GM18907 (cell line): Measurements from ENCODE around the gene LONP2.
"Not testable (repeated sequence)": the region's sequence is repeated elsewhere in the genome, so short reads cannot be mapped to it uniquely, and the experiment has no call there.

Source experiments
- ATAC-seq: cut with Tn5 transposase; IDR thresholded peaks from one replicate; pipeline ENCODE4 v1.9.1; 2021; ENCODE audit warnings: mild to moderate bottlenecking, moderate library complexity; ENCODE audit not compliant: unreplicated experiment

Gene LONP2

DNA sequence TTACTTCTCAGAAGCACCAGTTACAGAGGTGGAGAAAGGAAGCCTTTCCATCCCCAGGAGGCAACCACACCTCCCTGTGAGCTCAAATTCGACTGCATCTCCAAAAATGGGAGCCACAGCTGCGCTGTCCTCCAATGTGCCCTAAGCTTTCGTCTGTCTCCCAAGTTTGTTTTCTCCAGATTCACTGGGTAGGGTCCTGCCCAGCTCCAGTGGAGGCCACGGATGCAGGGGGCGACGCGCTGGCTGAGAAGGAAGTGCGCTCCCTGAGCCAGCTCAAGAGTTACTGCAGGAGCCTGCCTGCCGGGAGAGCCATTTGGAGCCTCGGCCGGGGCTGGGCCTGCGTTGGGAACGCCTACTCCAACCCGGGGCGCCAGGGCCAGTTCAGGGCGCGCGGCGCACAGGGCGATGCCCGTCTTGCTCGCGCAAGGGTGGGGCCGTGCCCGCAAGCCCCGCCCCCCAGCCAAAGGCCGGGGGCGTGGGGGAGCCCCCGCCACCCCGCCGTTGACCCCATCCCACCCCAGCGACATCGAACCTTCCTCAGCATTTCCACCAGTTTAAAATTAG is 121.6 kb downstream of the LONP2 start:
- ATAC-seq: peak; percentile 93

DNA sequence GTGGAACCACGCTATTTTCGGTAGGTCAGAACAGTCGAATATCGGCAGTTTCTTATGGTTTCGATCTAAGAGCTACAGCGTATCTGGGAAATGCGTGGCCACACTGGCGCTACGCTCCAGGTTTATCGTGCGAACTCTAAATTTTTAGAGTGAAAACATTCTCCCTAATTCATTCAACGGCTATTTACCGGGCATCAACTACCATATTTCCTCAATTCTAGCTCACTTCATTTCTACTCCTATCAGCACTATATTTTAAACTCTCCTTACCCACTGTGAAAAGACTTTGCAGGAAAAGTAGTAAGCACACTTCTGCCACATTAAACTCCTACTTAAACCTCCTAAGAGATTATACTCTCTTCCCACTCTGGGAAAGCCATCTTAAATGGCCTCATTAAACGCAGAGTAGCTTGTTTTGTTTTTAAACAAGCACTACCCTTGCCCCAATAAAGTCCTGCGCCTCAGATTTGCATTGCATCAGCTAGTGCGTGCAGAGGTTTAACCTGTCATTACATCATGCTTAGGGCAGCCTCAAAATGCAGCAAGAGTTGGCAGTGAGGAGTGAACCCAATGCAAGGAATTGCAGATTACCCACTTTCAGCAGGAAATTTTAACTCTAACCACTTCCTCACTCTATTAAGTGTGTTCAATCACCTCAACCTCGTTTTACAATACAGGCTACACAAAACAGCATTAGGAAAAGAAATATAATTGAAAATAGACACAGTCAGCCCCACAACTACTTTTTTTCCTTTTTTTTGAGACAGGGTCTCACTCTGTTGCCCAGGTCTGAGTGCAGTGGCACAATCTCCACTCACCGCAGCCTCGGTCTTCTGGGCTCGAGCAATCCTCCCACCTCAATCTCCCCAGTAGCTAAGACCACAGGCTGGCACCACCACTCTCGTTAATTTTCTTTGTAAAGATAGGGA is 122.3 kb downstream of the LONP2 start:
- ATAC-seq: peak; percentile 70

DNA sequence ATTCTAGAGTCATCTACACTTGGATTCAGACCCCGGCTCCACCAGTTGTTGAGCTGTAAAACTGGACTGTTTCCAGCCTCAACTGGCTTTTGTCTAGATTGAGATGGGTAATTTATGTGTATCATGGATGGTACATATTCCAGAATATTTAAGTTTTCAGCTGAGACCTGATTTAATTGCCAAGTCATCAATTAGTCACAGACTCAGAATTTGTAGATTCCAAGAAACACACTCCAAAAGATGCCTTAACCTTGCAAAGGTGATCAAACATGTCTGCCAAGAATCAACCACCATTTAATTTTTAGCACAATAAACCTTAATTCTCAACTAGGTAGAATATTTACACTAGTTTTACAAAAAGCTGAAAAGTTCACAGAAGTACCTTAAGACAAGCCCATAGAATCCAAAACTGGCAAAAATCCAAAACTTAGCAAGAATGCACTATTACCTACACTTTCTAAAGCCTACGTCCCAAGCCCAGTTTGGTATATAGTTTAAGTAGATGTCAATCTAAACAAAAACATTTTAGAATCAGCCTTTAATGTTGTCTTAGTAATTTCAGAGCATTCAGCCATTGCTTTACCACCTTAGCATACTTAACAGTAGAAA is 123.4 kb downstream of the LONP2 start:
- no peak for ATAC-seq

DNA sequence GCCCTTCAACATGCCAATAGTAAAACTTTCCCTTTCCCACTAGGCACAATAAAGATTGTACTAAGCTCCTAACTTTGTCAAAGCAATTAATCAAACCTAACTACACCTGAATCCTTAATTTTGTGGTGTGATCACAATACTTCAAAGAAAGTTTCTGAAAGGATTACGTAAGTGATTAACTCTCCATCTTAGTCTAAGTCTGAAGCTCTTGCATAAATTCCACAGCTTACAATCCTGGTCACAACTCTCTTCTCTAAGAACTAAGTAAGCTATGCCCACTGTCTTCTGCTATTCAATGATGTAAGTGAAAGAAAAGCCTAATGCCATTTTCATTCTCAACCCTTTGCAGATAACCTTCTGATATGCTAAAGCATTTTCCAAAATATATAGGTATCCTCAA is 125.7 kb downstream of the LONP2 start:
- ATAC-seq: no peak

DNA sequence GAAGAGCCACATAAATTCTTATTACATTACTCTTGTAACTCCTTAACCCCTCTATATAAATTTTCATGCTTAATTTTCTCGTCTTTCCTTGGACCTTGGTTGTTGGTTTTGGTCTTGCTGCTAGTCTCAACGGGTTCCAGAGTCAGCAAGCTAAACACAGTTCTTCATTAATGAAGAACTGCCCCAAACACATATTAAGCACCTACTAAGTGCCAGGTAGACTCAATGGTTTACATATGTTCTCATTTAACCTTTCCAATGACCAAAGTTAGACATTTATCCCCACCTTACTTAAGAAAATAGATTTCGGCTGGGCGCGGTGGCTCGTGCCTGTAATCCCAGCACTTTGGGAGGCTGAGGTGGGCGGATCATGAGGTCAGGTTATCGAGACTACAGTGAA is 126.1 kb downstream of the LONP2 start:
- ATAC-seq: no peak

DNA sequence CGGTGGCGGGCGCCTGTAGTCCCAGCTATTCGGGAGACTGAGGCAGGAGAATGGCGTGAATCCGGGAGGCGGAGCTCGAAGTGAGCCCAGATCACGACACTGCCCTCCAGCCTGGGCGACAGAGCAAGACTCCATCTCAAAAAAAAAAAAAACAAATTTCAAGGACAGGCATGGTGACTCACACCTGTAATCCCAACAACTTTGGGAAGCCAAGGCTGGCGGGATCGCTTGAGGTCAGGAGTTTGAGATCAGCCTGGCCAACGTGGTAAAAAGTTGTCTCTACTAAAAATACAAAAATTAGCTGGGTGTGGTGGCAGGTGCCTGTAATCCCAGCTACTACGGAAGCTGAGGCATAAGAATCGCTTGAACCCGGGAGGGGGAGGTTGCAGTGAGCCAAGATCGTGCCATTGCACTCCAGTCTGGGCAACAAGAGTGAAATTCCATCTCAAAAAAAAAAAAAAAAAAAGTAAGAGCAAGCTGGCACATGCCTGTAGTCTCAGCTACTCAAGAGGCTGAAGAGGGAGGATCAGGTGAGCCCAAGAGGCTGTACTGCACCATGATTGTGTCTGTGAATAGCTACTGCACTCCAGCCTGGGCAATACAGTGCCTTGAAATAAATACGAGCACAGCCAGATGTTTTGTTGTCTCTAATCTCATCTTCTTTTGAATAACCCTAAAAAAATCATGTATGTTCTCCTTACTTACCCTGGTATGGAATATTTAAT is 126.7 kb downstream of the LONP2 start:
- not testable (repeated sequence) for ATAC-seq

DNA sequence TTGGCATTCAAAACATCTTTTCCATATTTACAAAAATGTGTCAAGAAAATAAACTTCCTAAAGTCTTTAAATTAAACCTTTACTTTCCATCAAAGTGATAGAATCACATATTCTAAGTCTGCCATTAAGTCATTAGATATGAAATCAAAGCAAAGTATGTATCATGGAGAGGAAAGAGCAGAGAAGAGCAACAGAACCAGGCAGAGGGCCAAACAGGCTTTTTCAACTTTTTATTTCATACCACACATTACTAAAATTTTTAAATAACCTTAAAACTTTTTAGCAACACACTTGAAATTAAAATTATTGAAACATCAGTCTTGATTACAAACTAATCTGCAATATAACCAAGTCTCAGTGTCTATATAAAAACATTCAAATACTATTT is 127.3 kb downstream of the LONP2 start:
- no peak for ATAC-seq

DNA sequence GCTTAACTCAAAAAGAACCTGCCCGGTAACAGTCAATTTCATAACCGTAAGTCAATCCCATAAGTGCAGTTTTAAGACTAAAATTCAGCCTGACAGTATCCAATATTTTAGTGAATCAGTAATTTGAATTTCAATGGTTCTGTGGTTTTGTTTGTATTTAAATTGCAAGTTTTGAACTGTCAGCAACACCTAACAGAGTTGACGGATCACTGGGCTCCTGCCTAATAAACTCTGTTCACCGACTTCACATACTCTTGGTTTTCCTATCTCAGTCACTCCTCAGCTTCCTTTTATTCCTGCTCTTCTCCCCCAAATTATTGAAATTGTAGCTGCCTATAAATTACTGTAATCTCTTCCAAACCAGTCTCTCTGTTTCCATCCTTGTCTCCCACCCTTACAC is 128.6 kb downstream of the LONP2 start:
- ATAC-seq: no peak

DNA sequence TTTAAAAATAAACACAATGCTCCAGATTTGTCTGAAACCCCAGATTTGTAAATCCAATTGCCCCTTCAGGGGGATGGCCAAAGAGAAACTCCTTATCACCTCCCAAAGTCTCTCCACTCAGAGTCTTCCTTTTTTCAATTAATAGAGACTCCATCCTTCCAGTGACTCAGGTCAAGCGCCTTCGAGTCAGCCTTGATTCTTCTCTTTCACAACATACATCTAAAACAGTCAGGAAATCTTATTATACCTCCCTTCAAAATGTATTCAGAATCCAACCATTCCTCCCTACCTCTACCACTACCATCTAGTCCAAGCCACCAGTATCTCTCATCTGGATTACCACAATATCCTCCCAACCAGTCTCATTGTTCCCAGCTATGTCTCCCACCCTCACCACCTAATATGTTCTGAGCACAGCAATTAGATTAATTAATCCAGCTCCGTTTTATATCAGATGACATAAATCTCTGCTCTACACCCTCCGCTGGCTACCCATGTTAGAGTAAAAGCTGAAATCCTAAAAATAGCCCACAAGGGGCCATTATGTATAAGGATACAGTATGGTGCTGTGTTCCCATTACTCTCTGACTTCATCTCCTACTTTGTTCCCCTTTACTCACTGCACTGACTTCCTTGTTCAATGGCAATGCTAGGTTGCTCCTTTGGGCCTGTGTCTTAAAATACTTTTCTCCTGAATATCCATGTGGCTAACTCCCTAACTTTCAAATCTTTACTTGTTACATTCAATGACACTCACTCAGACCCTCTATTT is 129.3 kb downstream of the LONP2 start:
- no peak for ATAC-seq

DNA sequence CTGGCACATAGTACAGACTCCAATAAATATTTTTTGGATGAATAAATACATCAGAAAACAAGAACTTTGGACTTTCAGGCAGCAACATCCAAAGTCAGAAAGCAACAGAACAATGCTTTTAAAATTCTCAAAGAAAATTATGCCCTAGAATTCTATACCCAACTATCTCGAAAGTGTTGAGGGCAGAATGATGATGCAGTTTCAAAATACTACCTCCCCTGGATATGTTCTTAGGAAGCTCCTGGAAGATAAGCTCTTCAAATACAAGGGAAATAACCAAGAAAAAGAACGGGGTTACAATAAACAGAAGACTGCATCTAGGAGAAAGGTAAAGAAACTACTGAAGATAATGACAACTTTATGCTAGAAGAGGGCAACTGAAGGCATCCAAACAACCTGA is 130.2 kb downstream of the LONP2 start:
- no peak for ATAC-seq

DNA sequence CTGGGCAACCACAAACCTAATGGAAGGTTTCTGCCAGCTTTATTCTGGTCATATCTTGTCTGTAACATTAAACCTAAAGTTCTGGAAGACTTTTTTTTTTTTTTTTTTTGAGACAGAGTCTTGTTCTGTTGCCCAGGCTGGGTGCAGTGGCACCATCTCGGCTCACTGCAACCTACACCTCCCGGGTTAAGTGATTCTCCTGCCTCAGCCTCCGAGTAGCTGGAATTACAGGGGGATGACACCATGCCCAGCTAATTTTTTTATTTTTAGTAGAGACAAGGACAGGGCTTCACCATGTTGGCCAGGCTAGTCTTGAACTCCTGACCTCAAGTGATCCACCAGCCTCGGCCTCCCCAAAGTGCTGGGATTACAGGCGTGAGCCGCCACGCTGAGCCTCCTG is 133.2 kb downstream of the LONP2 start:
- not testable (repeated sequence) for ATAC-seq

DNA sequence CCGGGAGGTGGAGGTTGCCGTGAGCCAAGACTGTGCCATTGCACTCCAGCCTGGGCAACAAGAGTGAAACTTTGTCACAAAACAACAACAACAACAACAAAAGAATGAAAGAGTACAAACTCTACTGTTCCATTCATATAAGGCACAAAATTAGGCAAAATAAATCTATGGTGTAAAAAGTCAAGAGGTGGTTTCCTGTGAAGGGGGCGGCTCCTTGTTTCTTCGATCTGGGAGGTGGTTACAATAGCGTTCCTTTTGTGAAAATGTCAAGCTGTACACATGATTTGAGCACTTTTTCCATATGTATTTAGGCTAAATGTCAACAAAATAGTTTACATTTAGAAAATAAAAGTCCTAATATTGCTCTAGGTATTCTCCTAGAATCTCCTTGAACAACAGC is 134.2 kb downstream of the LONP2 start:
- no peak for ATAC-seq

DNA sequence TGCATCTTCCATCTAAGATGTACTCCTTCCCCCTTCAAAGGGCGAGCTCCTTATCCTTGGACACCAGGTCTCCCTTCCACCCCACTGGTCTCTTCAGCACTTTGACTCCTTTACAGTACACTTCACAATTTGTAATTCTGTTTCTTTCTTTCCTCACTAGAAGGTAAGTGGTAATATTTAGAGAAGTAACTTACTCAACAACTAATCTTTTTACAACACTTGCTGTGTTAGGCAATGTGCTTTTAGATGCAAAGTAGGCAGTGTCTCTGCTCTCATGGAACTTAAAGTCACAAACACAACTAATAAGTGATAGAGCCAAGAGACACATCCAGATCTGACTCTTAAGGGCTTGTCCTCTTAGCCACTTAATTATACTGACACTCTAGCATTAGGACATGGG is 134.7 kb downstream of the LONP2 start:
- no peak for ATAC-seq

DNA sequence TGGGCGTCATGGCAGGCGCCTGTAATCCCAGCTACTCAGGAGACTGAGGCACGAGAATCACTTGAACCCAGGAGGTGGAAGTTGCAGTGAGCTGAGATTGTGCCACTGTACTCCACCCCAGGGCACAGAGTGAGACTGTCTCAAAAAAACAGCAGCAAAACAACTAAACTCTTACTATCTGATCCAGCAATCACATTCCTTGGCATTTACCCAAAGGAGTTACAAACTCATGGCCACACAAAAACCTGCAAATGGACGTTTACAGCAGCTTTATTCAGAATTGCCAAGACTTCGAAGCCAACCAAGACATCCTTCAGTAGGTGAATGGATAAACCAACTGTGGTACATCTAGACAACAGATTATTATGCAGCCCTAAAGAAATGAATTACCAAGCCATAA is 137.1 kb downstream of the LONP2 start:
- ATAC-seq: no peak

DNA sequence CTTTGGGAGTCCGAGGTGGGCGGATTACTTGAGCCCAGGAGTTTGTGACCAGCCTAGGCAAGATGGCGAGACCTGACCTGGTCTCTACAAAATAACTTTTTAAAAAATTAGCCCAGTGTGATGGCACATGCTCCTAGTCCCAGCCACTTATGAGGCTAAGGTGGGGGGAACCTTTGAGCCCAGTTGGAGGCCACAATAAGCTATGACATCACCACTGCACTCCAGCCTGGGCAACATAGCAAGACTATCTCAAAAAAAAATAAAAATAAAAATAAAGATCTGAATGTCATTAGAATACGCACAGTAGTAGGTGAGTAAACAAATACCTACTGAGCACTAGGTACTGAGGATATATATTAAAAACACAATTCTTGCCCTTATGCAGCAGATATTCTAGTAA is 138.0 kb downstream of the LONP2 start:
- ATAC-seq: no peak

DNA sequence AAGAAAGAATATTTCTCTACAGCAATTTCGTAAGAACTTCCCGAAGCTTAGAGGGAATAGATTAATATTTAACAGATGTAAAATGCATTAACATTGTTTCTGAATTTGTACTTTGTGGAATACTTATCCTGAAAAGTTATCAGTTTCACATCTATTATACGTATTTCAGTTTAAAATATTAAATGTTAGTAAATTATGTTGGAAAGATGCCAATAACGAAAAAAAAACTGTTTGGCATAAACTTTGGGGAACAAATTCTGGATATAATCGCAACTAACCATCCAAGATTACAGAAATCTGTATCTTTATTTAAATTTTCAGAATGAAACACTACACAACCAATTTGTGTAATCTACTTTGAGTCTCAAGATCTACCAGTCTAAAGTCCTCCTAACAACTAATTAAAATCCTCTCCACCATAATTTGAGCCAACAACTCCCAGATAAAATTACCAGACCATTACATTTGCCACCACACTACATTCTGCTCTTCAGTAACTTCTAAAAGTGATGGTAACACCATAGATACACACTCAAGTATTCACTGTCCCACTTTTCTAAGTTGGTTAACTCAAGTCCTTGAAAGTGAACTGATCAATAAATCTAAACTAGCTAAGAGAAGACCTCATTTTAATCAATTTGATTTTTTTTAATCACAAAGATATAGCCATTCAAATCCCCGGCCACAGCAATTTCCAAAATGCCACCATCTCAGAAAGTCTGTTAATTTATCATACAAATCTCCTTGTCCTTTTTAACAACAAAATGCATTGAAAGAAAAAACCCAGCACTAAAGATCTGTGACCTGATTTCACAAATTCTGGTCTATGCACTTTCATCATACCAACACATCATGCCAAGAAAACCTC is 139.1 kb downstream of the LONP2 start:
- ATAC-seq: no peak

DNA sequence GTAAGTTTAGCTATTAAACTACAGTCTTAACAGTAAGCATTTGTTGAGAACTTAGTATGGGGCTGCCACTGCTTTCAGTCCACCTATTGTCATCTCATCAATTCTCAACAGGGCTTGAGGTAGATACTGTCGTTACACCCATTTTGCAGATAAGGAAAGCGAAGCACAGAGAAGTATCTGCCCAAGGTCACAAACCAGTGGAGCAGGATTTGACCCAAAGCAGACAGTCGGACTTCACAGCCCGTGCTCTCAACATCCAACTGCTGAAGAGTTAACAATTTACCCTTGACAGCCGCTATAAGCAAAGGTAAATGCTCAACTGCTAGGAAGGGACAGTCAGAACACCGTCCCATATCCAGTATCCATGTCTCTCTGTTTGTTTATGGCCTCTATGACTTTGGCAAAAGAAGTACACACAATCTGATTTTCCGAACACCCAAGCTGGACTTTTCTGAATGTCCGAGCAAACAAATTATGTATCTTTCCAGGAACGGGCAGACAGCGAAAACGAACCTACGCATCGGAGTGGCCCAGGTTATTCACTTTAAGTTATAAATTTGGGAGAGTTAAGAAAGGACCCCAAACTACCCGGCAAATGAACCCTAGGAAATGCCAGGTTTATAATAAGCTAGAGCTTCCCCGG is 139.9 kb downstream of the LONP2 start:
- ATAC-seq: no peak

DNA sequence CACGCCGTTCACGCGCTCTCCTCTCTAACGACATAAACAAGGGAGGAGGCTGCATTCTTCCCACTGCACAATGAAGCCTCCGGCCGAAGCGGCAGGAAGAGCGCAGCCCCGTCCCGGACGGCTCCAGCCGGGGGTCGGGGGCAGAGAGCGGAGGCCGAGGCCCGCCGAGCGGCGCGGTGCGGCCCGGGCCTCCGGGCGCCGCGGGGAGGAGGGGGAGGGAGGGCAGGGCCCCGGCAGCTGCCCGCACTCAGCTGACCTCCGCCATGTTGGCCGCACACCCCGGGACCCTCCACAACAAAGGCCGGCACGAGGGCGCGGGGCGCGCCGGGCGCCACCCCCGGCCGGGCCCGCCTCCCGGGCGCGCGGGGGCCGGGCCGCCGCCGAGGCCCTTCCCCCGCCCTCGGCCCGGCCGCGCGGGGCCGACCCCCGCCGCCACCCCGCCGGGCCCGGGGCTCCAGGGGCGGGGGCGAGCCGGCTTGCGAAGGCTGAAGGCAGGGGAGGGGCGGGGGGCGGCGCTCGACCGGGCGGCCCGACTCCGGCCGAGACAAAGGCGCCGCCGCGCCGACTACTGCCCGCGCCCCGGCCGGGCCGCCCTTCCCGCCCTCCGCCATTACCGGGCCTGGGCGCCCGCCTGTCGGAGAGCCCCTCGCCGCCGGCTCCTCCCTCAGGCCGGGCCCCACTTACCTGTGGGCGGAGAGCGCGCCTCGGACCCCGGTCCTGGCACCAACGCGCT is 140.6 kb downstream of the LONP2 start:
- ATAC-seq: peak; percentile 60
